Endothelial cell of hepatic sinusoid (primary cell): ENCODE results near the gene ELK3.
"Not testable (repeated sequence)": the region's sequence is repeated elsewhere in the genome, so short reads cannot be mapped to it uniquely, and the experiment has no call there.

ENCODE experiments used
- in situ Hi-C: cut with HindIII; loops from 2 replicates; pipeline ENCODE4 v1.10.0; 2017; ENCODE audit warnings: low sequenced_read_pairs

The ELK3 gene

GRCh38 chr12:96300064-96300463 is 105.9 kb downstream of the ELK3 start:
- in situ Hi-C loops: loop anchor here (5.0 kb wide), 1 partner anchor 97 kb away; no protein-coding TSS in a partner anchor

- in situ Hi-C loops: loop anchor here (5.0 kb wide), 1 partner anchor 96 kb away; no protein-coding TSS in a partner anchor
Observed at GRCh38 chr12:96301732-96302131, 107.6 kb downstream of the ELK3 start.

GRCh38 chr12:96302687-96303310 is 108.6 kb downstream of the ELK3 start:
- in situ Hi-C loops: loop anchor here (5.0 kb wide), 1 partner anchor 95 kb away; no protein-coding TSS in a partner anchor

GRCh38 chr12:96303653-96304052 is 109.5 kb downstream of the ELK3 start:
- in situ Hi-C loops: loop anchor here (5.0 kb wide), 1 partner anchor 94 kb away; no protein-coding TSS in a partner anchor

GRCh38 chr12:96305665-96306064 is 111.5 kb downstream of the ELK3 start:
- in situ Hi-C loops: no loop called here

GRCh38 chr12:96308881-96309280 is 114.7 kb downstream of the ELK3 start:
- in situ Hi-C loops: no loop called here

- in situ Hi-C loops: no loop called here
Observed at GRCh38 chr12:96310067-96310466, 115.9 kb downstream of the ELK3 start.

GRCh38 chr12:96311191-96311590 is 117.0 kb downstream of the ELK3 start:
- in situ Hi-C loops: no loop called here

- in situ Hi-C loops: no loop called here
Observed at GRCh38 chr12:96313606-96314005, 119.4 kb downstream of the ELK3 start.

GRCh38 chr12:96314723-96315122 is 120.5 kb downstream of the ELK3 start:
- in situ Hi-C loops: no loop called here

GRCh38 chr12:96315741-96316481 is 121.7 kb downstream of the ELK3 start:
- in situ Hi-C loops: not testable (repeated sequence)

- in situ Hi-C loops: not testable (repeated sequence)
Observed at GRCh38 chr12:96317801-96318200, 123.6 kb downstream of the ELK3 start.
